ENCODE measurements around the gene MORF4L2.

GRCh38 chrX:103666202-103667107 lies 20.0 kb downstream of the MORF4L2 start:
- TF ChIP-seq SNAI2 (CRISPR knock-in tag; IDR thresholded peaks at IDR 0.05) (no peak), PPARA (CRISPR knock-in tag; IDR thresholded peaks at IDR 0.05; ENCODE audit: borderline replicate concordance) (no peak), PATZ1 (CRISPR knock-in tag; IDR thresholded peaks at IDR 0.05; ENCODE audit: borderline replicate concordance) (no peak), CREB5 (CRISPR knock-in tag; IDR thresholded peaks at IDR 0.05; ENCODE audit: low read depth) (no peak), CSDC2 (CRISPR knock-in tag; IDR thresholded peaks at IDR 0.05) (no peak), ZC3H10 (CRISPR knock-in tag; IDR thresholded peaks at IDR 0.05) (no peak), ZFP3 (CRISPR knock-in tag; IDR thresholded peaks at IDR 0.05) (no peak), ISL1 (CRISPR knock-in tag; IDR thresholded peaks at IDR 0.05) (no peak), ZNF565 (CRISPR knock-in tag; conservative IDR thresholded peaks at IDR 0.05; ENCODE audit: low read depth) (no peak), OSR1 (CRISPR knock-in tag; IDR thresholded peaks at IDR 0.05) (no peak), TOX (CRISPR knock-in tag; IDR thresholded peaks at IDR 0.05; ENCODE audit: borderline replicate concordance) (no peak), ZFP30 (CRISPR knock-in tag; IDR thresholded peaks at IDR 0.05) (no peak), ESRRG (CRISPR knock-in tag; IDR thresholded peaks at IDR 0.05) (no peak)

Measured in SK-N-SH treated with all-trans-retinoic acid at 6 μM for 48 hours (cell line).